Mammary epithelial cell (primary cell): Measurements from ENCODE around the gene NANOG.
"Not testable (repeated sequence)": the region's sequence is repeated elsewhere in the genome, so short reads cannot be mapped to it uniquely, and the experiment has no call there.

Experiments used
- EZH2 ChIP-seq: IDR thresholded peaks from 2 replicates; pipeline ENCODE4 v1.6.1; 2012; ENCODE audit warnings: low read length, inconsistent platforms, borderline replicate concordance
- TF ChIP-seq, protein P1 (sequence below), 2 donors: IDR thresholded peaks in 1 of 2; conservative IDR thresholded peaks in 1 of 2; 2 replicates each; pipeline ENCODE4 v1.5.1; 2011 to 2012; ENCODE audit warnings: inconsistent platforms in 2 of 2, low read length in 2 of 2, mild to moderate bottlenecking in 2 of 2, control low read depth in 1 of 2, low read depth in 1 of 2; ENCODE audit not compliant: insufficient read depth in 1 of 2; ENCODE audit errors: extremely low read depth in 1 of 2

DNA sequence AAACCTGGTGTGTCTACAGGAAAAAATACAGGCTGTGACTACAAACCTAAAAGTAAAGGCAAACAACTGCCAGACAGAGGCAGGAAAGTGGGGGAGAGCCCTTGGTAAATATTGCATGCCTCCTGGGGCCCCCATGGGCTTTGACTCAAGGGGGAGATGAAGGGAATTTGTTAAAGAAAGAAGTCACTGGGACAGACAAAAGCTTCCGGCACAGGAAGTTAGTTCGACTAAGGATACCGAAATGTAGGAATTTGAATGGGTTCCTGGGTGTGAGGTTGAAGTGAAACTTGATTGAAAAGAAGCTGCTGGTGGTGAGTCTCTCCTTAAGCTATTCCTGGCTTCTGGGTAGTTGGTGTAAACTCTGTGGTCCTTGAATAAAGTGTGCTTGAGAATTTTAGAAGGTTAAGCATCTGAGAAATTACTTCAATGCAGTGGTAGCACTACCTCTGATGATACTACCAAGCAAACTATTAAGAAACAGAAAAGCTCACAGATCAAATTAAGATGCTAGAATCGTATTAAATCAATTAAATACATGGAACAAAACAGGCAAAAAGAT is 9.6 kb downstream of the NANOG start:
- TF ChIP-seq, protein P1, sequence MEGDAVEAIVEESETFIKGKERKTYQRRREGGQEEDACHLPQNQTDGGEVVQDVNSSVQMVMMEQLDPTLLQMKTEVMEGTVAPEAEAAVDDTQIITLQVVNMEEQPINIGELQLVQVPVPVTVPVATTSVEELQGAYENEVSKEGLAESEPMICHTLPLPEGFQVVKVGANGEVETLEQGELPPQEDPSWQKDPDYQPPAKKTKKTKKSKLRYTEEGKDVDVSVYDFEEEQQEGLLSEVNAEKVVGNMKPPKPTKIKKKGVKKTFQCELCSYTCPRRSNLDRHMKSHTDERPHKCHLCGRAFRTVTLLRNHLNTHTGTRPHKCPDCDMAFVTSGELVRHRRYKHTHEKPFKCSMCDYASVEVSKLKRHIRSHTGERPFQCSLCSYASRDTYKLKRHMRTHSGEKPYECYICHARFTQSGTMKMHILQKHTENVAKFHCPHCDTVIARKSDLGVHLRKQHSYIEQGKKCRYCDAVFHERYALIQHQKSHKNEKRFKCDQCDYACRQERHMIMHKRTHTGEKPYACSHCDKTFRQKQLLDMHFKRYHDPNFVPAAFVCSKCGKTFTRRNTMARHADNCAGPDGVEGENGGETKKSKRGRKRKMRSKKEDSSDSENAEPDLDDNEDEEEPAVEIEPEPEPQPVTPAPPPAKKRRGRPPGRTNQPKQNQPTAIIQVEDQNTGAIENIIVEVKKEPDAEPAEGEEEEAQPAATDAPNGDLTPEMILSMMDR (conservative IDR thresholded peaks at IDR 0.05 in 1 of 2, IDR thresholded peaks at IDR 0.05 in 1 of 2; ENCODE audit: extremely low read depth in 1 of 2, insufficient read depth in 1 of 2, low read depth in 1 of 2, low read length in 2 of 2) = not testable (repeated sequence)
- TF ChIP-seq EZH2 = not testable (repeated sequence)
